NCI-H2029 (cell line): ENCODE measurements around the gene ICOS.
"Not testable (repeated sequence)": the region's sequence is repeated elsewhere in the genome, so short reads cannot be mapped to it uniquely, and the experiment has no call there.

Source experiments
- DNase-seq: peaks from one replicate; lab custom pipeline; 2025; lab: John Stamatoyannopoulos, UW

The ICOS gene

GRCh38 chr2:203918264-203918663, 18.3 kb upstream of the ICOS start:
- DNase-seq, result no peak

GRCh38 chr2:203918839-203919238, 17.7 kb upstream of the ICOS start:
- no peak for DNase-seq

- no peak for DNase-seq
These were observed 10.9 kb upstream of the ICOS start for GRCh38 chr2:203925512-203926158.

- DNase-seq, result no peak
These were observed 7.7 kb upstream of the ICOS start for GRCh38 chr2:203928849-203929248.

GRCh38 chr2:203931262-203931661, 5.3 kb upstream of the ICOS start:
- not testable (repeated sequence) for DNase-seq

GRCh38 chr2:203934041-203934492, 2.5 kb upstream of the ICOS start:
- DNase-seq, result no peak

GRCh38 chr2:203934711-203935438, 1.7 kb upstream of the ICOS start:
- DNase-seq, result no peak

- no peak for DNase-seq
These were observed 995 bp upstream of the ICOS start for GRCh38 chr2:203935568-203935967.

GRCh38 chr2:203936949-203937348, 386 bp downstream of the ICOS start:
- no peak for DNase-seq

GRCh38 chr2:203937788-203938187, 1.2 kb downstream of the ICOS start:
- DNase-seq, result no peak

- DNase-seq, result no peak
These were observed 3.5 kb downstream of the ICOS start for GRCh38 chr2:203940039-203940438.

- DNase-seq, result not testable (repeated sequence)
These were observed 7.2 kb downstream of the ICOS start for GRCh38 chr2:203943493-203944382.

- DNase-seq, result no peak
These were observed 12.2 kb downstream of the ICOS start for GRCh38 chr2:203948733-203949132.

GRCh38 chr2:203949228-203949627, 12.7 kb downstream of the ICOS start:
- DNase-seq, result no peak

GRCh38 chr2:203951366-203951902, 14.9 kb downstream of the ICOS start:
- DNase-seq, result no peak

- DNase-seq, result no peak
These were observed 22.7 kb downstream of the ICOS start for GRCh38 chr2:203959265-203959664.

GRCh38 chr2:203959672-203960071, 23.1 kb downstream of the ICOS start:
- DNase-seq, result no peak

GRCh38 chr2:203960811-203961210, 24.2 kb downstream of the ICOS start:
- DNase-seq, result no peak

GRCh38 chr2:203965190-203965589, 28.6 kb downstream of the ICOS start:
- DNase-seq, result not testable (repeated sequence)

- DNase-seq, result no peak
These were observed 34.7 kb downstream of the ICOS start for GRCh38 chr2:203971251-203971650.

GRCh38 chr2:203972066-203972465, 35.5 kb downstream of the ICOS start:
- DNase-seq, result no peak

GRCh38 chr2:203973000-203973399, 36.4 kb downstream of the ICOS start:
- no peak for DNase-seq
